Calu3 (cell line): ENCODE measurements around the gene PCDHA9. TPM values are rescaled to one million over a fixed set of nuclear protein-coding genes. Genes with fewer than 3 reads are reported as not detected.

Experiments used
- BruUV-seq: library from RNA; stranded (reverse); fragments of 400-500 nt; replicated peaks from 2 replicates; lab custom pipeline; 2021; lab: Mats Ljungman, UMichigan
- CTCF ChIA-PET: fragments of 300-600 bp; sonication (Branson Sonifier 250); formaldehyde crosslinking; loops from one replicate; lab custom pipeline; 2022; ENCODE audit warnings: antibody characterized with exemption; lab: Charles Lee
- DNase-seq: peaks from one replicate; pipeline ENCODE4 v3.0.0; 2022
- H3K27ac Mint-ChIP-seq: one replicate; pipeline ENCODE4 v1.8.0; 2022; ENCODE audit warnings: mixed read lengths; ENCODE audit not compliant: unreplicated experiment
- H3K27me3 Mint-ChIP-seq: one replicate; pipeline ENCODE4 v1.8.0; 2022; ENCODE audit warnings: mixed read lengths; ENCODE audit not compliant: unreplicated experiment
- H3K36me3 Mint-ChIP-seq: one replicate; pipeline ENCODE4 v1.8.0; 2022; ENCODE audit warnings: mild to moderate bottlenecking, moderate library complexity, mixed read lengths; ENCODE audit not compliant: insufficient read depth, unreplicated experiment
- H3K4me1 Mint-ChIP-seq: one replicate; pipeline ENCODE4 v1.8.0; 2022; ENCODE audit warnings: mild to moderate bottlenecking, low read depth, mixed read lengths; ENCODE audit not compliant: unreplicated experiment
- H3K4me3 Mint-ChIP-seq: one replicate; pipeline ENCODE4 v1.8.0; 2022; ENCODE audit warnings: mild to moderate bottlenecking, low read depth, moderate library complexity, mixed read lengths; ENCODE audit not compliant: unreplicated experiment
- H3K9me3 Mint-ChIP-seq: one replicate; pipeline ENCODE4 v1.8.0; 2022; ENCODE audit warnings: low read depth, mixed read lengths; ENCODE audit not compliant: unreplicated experiment
- intact Hi-C: fragments of 100-400 bp; cut with micrococcal nuclease; formaldehyde crosslinking; loops from one replicate; pipeline ENCODE4 v1.10.0; 2022; ENCODE audit not compliant: unreplicated experiment
- total RNA-seq: library from RNA; stranded (reverse); gene quantifications from 2 replicates; pipeline ENCODE4 v1.2.3, GENCODE V29; 2022
- TF ChIP-seq, protein P1 (sequence below): fragments of 200-600 bp; IDR thresholded peaks from one replicate; pipeline ENCODE4 v1.8.0; 2022; ENCODE audit warnings: antibody characterized with exemption; ENCODE audit not compliant: unreplicated experiment

Gene PCDHA9
- total RNA-seq, 1 experiment from 2014 or later, result 0.66 TPM

DNA sequence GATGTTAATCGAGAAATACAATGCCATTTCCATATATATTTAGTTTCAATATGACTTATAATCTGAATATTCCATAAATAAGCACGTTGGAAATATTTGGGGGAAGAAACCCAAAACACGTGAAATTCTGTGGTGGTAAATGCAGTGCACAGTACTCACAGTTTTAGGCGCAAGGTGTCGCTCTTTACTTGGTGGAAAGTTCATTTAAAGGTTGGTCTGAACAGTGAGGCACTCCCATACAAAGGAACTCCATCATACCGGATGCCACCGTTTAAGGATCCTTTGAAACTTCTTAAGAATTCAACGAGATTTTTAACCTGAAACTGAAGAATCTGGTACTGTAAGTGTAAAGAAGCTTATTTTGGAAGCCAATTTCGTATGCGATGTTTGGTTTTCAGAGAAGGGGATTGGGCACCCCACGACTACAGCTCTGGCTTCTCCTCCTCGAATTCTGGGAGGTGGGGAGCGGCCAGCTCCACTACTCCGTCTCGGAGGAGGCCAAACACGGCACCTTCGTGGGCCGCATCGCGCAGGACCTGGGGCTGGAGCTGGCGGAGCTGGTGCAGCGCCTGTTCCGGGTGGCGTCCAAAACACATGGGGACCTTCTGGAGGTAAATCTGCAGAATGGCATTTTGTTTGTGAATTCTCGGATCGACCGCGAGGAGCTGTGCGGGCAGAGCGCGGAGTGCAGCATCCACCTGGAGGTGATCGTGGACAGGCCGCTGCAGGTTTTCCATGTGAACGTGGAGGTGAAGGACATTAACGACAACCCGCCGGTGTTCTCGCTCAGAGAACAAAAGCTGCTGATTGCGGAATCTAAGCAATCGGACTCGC, 20.8 kb downstream of the PCDHA9 start, which contains the start of gene PCDHA11:
PCDHA11 (plus strand) TSS at position 237 of the 834 bp plus-strand sequence; CDS start at position 384, 147 bp downstream.
- TF ChIP-seq, protein P1, sequence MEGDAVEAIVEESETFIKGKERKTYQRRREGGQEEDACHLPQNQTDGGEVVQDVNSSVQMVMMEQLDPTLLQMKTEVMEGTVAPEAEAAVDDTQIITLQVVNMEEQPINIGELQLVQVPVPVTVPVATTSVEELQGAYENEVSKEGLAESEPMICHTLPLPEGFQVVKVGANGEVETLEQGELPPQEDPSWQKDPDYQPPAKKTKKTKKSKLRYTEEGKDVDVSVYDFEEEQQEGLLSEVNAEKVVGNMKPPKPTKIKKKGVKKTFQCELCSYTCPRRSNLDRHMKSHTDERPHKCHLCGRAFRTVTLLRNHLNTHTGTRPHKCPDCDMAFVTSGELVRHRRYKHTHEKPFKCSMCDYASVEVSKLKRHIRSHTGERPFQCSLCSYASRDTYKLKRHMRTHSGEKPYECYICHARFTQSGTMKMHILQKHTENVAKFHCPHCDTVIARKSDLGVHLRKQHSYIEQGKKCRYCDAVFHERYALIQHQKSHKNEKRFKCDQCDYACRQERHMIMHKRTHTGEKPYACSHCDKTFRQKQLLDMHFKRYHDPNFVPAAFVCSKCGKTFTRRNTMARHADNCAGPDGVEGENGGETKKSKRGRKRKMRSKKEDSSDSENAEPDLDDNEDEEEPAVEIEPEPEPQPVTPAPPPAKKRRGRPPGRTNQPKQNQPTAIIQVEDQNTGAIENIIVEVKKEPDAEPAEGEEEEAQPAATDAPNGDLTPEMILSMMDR, result no peak
- no TSS peak for BruUV-seq
- Mint-ChIP-seq H3K4me1 (no peaks in the 10 kb centered on the region), H3K27ac (no peak within 1 kb of the TSS), H3K36me3 (no peaks in the 10 kb centered on the region), H3K27me3 (no peaks in the 10 kb centered on the region), H3K4me3 (no peak within 1 kb of the TSS), H3K9me3 (peaks cover 6% of the 10 kb centered on the region)
- intact Hi-C loops, result loop anchor here (1.0 kb wide), 1 partner anchor 172 kb away; no protein-coding TSS in a partner anchor
- peak; percentile 20 for DNase-seq
- CTCF ChIA-PET, result interaction anchor here (0.5 kb wide), 1 partner anchor 1404 kb away, joined by 4 read pairs; no protein-coding TSS in a partner anchor

DNA sequence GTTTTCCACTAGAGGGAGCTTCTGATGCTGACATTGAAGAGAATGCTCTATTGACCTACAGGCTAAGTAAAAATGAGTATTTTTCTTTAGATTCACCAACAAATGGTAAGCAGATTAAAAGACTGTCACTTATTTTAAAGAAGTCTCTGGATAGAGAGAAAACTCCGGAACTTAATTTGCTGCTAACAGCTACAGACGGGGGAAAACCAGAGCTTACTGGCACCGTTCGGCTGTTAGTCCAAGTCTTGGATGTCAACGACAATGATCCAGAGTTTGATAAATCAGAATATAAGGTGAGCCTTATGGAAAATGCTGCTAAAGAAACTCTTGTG, 21.3 kb downstream of the PCDHA9 start:
- TF ChIP-seq, protein P1, result no peak
- Mint-ChIP-seq H3K27ac (no peak overlapping the region), H3K27me3 (no peaks in the 10 kb centered on the region), H3K4me1 (no peaks in the 10 kb centered on the region), H3K36me3 (no peaks in the 10 kb centered on the region), H3K9me3 (peaks cover 4% of the 10 kb centered on the region), H3K4me3 (no peak overlapping the region)
- DNase-seq, result no peak
- intact Hi-C loops, result no loop called here
- CTCF ChIA-PET, result no interaction called here
- no TSS peak for BruUV-seq

DNA sequence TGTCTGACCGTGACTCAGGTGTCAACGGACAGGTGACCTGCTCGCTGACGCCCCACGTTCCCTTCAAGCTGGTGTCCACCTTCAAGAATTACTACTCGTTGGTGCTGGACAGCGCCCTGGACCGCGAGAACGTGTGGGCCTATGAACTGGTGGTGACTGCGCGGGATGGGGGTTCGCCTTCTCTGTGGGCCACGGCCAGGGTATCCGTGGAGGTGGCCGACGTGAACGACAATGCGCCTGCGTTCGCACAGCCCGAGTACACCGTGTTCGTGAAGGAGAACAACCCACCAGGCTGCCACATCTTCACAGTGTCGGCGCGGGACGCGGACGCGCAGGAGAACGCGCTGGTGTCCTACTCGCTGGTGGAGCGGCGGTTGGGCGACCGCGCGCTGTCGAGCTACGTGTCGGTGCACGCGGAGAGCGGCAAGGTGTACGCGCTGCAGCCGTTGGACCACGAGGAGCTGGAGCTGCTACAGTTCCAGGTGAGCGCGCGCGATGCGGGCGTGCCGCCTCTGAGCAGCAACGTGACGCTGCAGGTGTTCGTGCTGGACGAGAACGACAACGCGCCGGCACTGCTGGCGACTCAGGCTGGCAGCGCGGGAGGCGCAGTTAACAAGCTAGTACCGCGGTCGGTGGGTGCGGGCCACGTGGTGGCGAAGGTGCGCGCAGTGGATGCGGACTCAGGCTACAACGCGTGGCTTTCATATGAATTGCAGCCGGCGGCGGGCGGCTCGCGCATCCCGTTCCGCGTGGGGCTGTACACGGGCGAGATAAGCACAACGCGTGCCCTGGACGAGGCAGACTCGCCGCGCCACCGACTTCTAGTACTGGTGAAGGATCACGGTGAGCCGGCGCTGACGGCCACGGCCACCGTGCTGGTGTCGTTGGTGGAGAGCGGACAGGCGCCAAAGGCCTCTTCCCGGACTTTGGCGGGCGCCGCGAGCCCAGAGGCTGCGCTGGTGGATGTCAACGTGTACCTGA, 22.3 kb downstream of the PCDHA9 start:
- intact Hi-C loops, result no loop called here
- Mint-ChIP-seq H3K4me3 (no peak overlapping the region), H3K27ac (no peak overlapping the region), H3K27me3 (no peaks in the 10 kb centered on the region), H3K4me1 (no peaks in the 10 kb centered on the region), H3K9me3 (peaks cover 4% of the 10 kb centered on the region), H3K36me3 (no peaks in the 10 kb centered on the region)
- CTCF ChIA-PET, result no interaction called here
- BruUV-seq, result no TSS peak
- TF ChIP-seq, protein P1, result no peak
- DNase-seq, result no peak
